HG02798 (cell line): ENCODE measurements around the gene SRL.
A peak's percentile ranks its signal among the peaks of the same experiment; 100 is the strongest.

ENCODE experiments used
- ATAC-seq: cut with Tn5 transposase; IDR thresholded peaks from one replicate; pipeline ENCODE4 v1.9.1; 2021; ENCODE audit warnings: mild to moderate bottlenecking; ENCODE audit not compliant: unreplicated experiment, poor library complexity

SRL gene

GRCh38 chr16:4241928-4242283 is at the start of gene SRL:
Gene SRL, minus strand, starts transcription at chr16:4242080. Its CDS starts 13 bp downstream, at chr16:4242067.
- no peak for ATAC-seq

- ATAC-seq: no peak
These were observed 48.5 kb upstream of the SRL start for GRCh38 chr16:4290236-4290830.

- ATAC-seq: peak; percentile 78
These were observed 46.5 kb upstream of the SRL start for GRCh38 chr16:4288148-4288921.

GRCh38 chr16:4285167-4285566 is 43.3 kb upstream of the SRL start:
- ATAC-seq: no peak

- ATAC-seq: no peak
These were observed 42.1 kb upstream of the SRL start for GRCh38 chr16:4283939-4284338.

GRCh38 chr16:4283441-4283840 is 41.6 kb upstream of the SRL start:
- ATAC-seq: no peak

- ATAC-seq: no peak
These were observed 38.7 kb upstream of the SRL start for GRCh38 chr16:4280625-4281024.

- ATAC-seq: no peak
These were observed 36.2 kb upstream of the SRL start for GRCh38 chr16:4277987-4278513.

GRCh38 chr16:4275861-4276260 is 34.0 kb upstream of the SRL start:
- ATAC-seq: no peak

GRCh38 chr16:4273858-4274311 is 32.0 kb upstream of the SRL start:
- ATAC-seq: peak; percentile 5

- peak; percentile 3 for ATAC-seq
These were observed 30.5 kb upstream of the SRL start for GRCh38 chr16:4272114-4272956.

- peak; percentile 61 for ATAC-seq
These were observed 29.6 kb upstream of the SRL start for GRCh38 chr16:4271176-4272113.

- no peak for ATAC-seq
These were observed 28.7 kb upstream of the SRL start for GRCh38 chr16:4270595-4270994.

GRCh38 chr16:4270091-4270490 is 28.2 kb upstream of the SRL start:
- ATAC-seq: no peak

- ATAC-seq: no peak
These were observed 24.5 kb upstream of the SRL start for GRCh38 chr16:4266372-4266771.

- no peak for ATAC-seq
These were observed 23.8 kb upstream of the SRL start for GRCh38 chr16:4265676-4266075.

- no peak for ATAC-seq
These were observed 22.7 kb upstream of the SRL start for GRCh38 chr16:4264546-4264945.

GRCh38 chr16:4263504-4264436 is 21.9 kb upstream of the SRL start:
- no peak for ATAC-seq
